HepG2 (cell line): Measurements from ENCODE around the gene TST. TPM values are rescaled to one million over a fixed set of nuclear protein-coding genes. Genes with fewer than 3 reads are reported as not detected.

ENCODE experiments used
- ATF7 ChIP-seq, 2 experiments: fragments of 450-650 bp in 1 of 2; sonication (generic) in 1 of 2; formaldehyde crosslinking in 1 of 2; IDR thresholded peaks; 2 replicates each; pipeline versions ENCODE4 v1.4.0 to v1.6.1; 2016 to 2020; ENCODE audit warnings: antibody characterized with exemption in 1 of 2, mild to moderate bottlenecking in 1 of 2, missing genetic modification reagents in 1 of 2
- DNMT1 ChIP-seq: sonication (generic); formaldehyde crosslinking; IDR thresholded peaks from 2 replicates; pipeline ENCODE4 v1.5.1; 2020; ENCODE audit warnings: mild to moderate bottlenecking, missing genetic modification reagents
- GATAD2A ChIP-seq: IDR thresholded peaks from 2 replicates; pipeline ENCODE4 v1.6.1; 2016
- HMGA1 ChIP-seq: sonication (generic); formaldehyde crosslinking; conservative IDR thresholded peaks from 2 replicates; pipeline ENCODE4 v1.4.0; 2020; ENCODE audit warnings: missing genetic modification reagents
- JARID2 ChIP-seq: sonication (generic); formaldehyde crosslinking; IDR thresholded peaks from 2 replicates; pipeline ENCODE4 v1.8.1; 2023; ENCODE audit warnings: missing genetic modification reagents, inconsistent platforms; ENCODE audit not compliant: insufficient replicate concordance
- KDM5B ChIP-seq: sonication (generic); formaldehyde crosslinking; IDR thresholded peaks from 2 replicates; pipeline ENCODE4 v1.4.0; 2020; ENCODE audit warnings: missing genetic modification reagents, mild to moderate bottlenecking, borderline replicate concordance
- MLLT10 ChIP-seq: sonication (generic); formaldehyde crosslinking; IDR thresholded peaks from 2 replicates; pipeline ENCODE4 v1.4.0; 2020; ENCODE audit warnings: missing genetic modification reagents
- NCOA2 ChIP-seq: sonication (generic); formaldehyde crosslinking; IDR thresholded peaks from 2 replicates; pipeline ENCODE4 v1.8.0; 2022; ENCODE audit warnings: inconsistent platforms
- SETDB1 ChIP-seq: sonication (generic); formaldehyde crosslinking; IDR thresholded peaks from 2 replicates; pipeline ENCODE4 v1.5.1; 2020; ENCODE audit warnings: missing genetic modification reagents, mild to moderate bottlenecking, borderline replicate concordance
- SMAD3 ChIP-seq: sonication (generic); formaldehyde crosslinking; IDR thresholded peaks from 2 replicates; pipeline ENCODE4 v1.4.0; 2020; ENCODE audit warnings: missing genetic modification reagents
- SP5 ChIP-seq: IDR thresholded peaks from 2 replicates; pipeline ENCODE4 v1.6.1; 2016; ENCODE audit warnings: low read depth, borderline replicate concordance
- THYN1 ChIP-seq: sonication (generic); formaldehyde crosslinking; IDR thresholded peaks from 2 replicates; pipeline ENCODE4 v1.8.1; 2023; ENCODE audit warnings: low read depth, mild to moderate bottlenecking, moderate library complexity, missing genetic modification reagents, borderline replicate concordance
- TSC22D2 ChIP-seq: sonication (generic); formaldehyde crosslinking; IDR thresholded peaks from 2 replicates; pipeline ENCODE4 v1.5.1; 2020; ENCODE audit warnings: missing genetic modification reagents, mild to moderate bottlenecking, borderline replicate concordance
- YEATS2 ChIP-seq: sonication (generic); formaldehyde crosslinking; IDR thresholded peaks from 2 replicates; pipeline ENCODE4 v1.4.0; 2020; ENCODE audit warnings: missing genetic modification reagents, borderline replicate concordance
- ZFX ChIP-seq: sonication (generic); formaldehyde crosslinking; IDR thresholded peaks from 2 replicates; pipeline ENCODE4 v1.4.0; 2020; ENCODE audit warnings: mild to moderate bottlenecking, low read depth, missing genetic modification reagents, moderate library complexity
- ZMYM4 ChIP-seq: sonication (generic); formaldehyde crosslinking; IDR thresholded peaks from 2 replicates; pipeline ENCODE4 v1.8.1; 2023; ENCODE audit warnings: mild to moderate bottlenecking, missing genetic modification reagents
- ZNF251 ChIP-seq: sonication (generic); formaldehyde crosslinking; IDR thresholded peaks from 2 replicates; pipeline ENCODE4 v1.9.0; 2021; ENCODE audit warnings: mild to moderate bottlenecking, missing genetic modification reagents
- ZNF326 ChIP-seq: sonication (generic); formaldehyde crosslinking; IDR thresholded peaks from 2 replicates; pipeline ENCODE4 v1.4.0; 2020; ENCODE audit warnings: missing genetic modification reagents, borderline replicate concordance
- ZNF33B ChIP-seq: sonication (generic); formaldehyde crosslinking; IDR thresholded peaks from 2 replicates; pipeline ENCODE4 v1.5.1; 2020; ENCODE audit warnings: mild to moderate bottlenecking, missing genetic modification reagents
- ZNF468 ChIP-seq: sonication (generic); formaldehyde crosslinking; IDR thresholded peaks from 2 replicates; pipeline ENCODE4 v1.8.0; 2022; ENCODE audit warnings: mild to moderate bottlenecking, moderate library complexity, missing genetic modification reagents
- ZNF557 ChIP-seq: sonication (generic); formaldehyde crosslinking; IDR thresholded peaks from 2 replicates; pipeline ENCODE4 v1.4.0; 2020; ENCODE audit warnings: missing genetic modification reagents
- ZNF703 ChIP-seq: sonication (generic); formaldehyde crosslinking; IDR thresholded peaks from 2 replicates; pipeline ENCODE4 v1.5.1; 2020; ENCODE audit warnings: missing genetic modification reagents, mild to moderate bottlenecking, moderate library complexity, borderline replicate concordance
- ZNF777 ChIP-seq: sonication (generic); formaldehyde crosslinking; IDR thresholded peaks from 2 replicates; pipeline ENCODE4 v1.4.0; 2020; ENCODE audit warnings: missing genetic modification reagents
- ZNF879 ChIP-seq: sonication (generic); formaldehyde crosslinking; IDR thresholded peaks from 2 replicates; pipeline ENCODE4 v1.8.1; 2023; ENCODE audit warnings: missing genetic modification reagents
- polyA plus RNA-seq, 8 experiments: library from polyadenylated mRNA; depleted of rRNA in 3 of 8; stranded (reverse) in 7 of 8; unstranded in 1 of 8; fragments of >200 nt; fragmentation: Illumina TruSeq in 4 of 8; extraction: Trizol in 4 of 8; gene quantifications; 2 replicates each; pipeline versions ENCODE4 v1.2.1 to v1.2.3, GENCODE V29; 2011 to 2016; ENCODE audit warnings: low read depth in 4 of 8, missing spikeins in 1 of 8, mixed read lengths in 1 of 8; ENCODE audit not compliant: insufficient read depth in 1 of 8
- total RNA-seq, 5 experiments: library from RNA; depleted of rRNA; stranded (reverse); fragments of >200 nt; fragmentation: Illumina TruSeq; extraction: Trizol; gene quantifications; 2 replicates each; pipeline ENCODE4 v1.2.3, GENCODE V29; 2016; ENCODE audit warnings: low read depth in 1 of 5
- TF ChIP-seq, protein P1 (sequence below): IDR thresholded peaks from 2 replicates; pipeline ENCODE4 v1.6.1; 2016; ENCODE audit warnings: missing compliant biosample characterization, missing genetic modification reagents, borderline replicate concordance
- TF ChIP-seq, protein P2 (sequence below): sonication (generic); formaldehyde crosslinking; IDR thresholded peaks from 2 replicates; pipeline ENCODE4 v1.5.0; 2020; ENCODE audit warnings: mild to moderate bottlenecking, missing genetic modification reagents
- TF ChIP-seq, protein P3 (sequence below): sonication (generic); formaldehyde crosslinking; IDR thresholded peaks from 2 replicates; pipeline ENCODE4 v1.4.0; 2020; ENCODE audit warnings: missing genetic modification reagents

Gene TST
- total and polyA plus RNA-seq, 2 of the 13 experiments (the other 11 are each of a cell fraction or from before 2014, with no cell fraction given) = 44.6 to 63.6 TPM

GRCh38 chr22:36977947-36978660 lies 41.1 kb downstream of the TST start (continued):
- TF ChIP-seq SP5 (CRISPR knock-in tag) = peak; percentile 87
- peak; percentile 44; the same call in 1 of the 2 replicates for TF ChIP-seq GATAD2A (CRISPR knock-in tag)
- no peak for TF ChIP-seq NCOA2 (CRISPR knock-in tag)
- TF ChIP-seq MLLT10 = no peak
- peak; percentile 38; the same call in 1 of the 2 replicates for TF ChIP-seq ZMYM4 (CRISPR knock-in tag)
- TF ChIP-seq ZNF468 (CRISPR knock-in tag) = no peak
- TF ChIP-seq ZNF879 = no peak
- TF ChIP-seq ZNF33B (CRISPR knock-in tag) = no peak
- no peak for TF ChIP-seq ZNF326
- no peak for TF ChIP-seq ATF7 (IDR thresholded peaks at IDR 0.05)
- no peak for TF ChIP-seq ATF7 (CRISPR knock-in tag; IDR thresholded peaks at IDR 0.05)
- no peak for TF ChIP-seq DNMT1
- no peak for TF ChIP-seq THYN1 (CRISPR knock-in tag)
- TF ChIP-seq, protein P1, sequence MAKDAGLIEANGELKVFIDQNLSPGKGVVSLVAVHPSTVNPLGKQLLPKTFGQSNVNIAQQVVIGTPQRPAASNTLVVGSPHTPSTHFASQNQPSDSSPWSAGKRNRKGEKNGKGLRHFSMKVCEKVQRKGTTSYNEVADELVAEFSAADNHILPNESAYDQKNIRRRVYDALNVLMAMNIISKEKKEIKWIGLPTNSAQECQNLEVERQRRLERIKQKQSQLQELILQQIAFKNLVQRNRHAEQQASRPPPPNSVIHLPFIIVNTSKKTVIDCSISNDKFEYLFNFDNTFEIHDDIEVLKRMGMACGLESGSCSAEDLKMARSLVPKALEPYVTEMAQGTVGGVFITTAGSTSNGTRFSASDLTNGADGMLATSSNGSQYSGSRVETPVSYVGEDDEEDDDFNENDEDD (CRISPR knock-in tag) = peak; percentile 12; the same call in 1 of the 2 replicates
- TF ChIP-seq, protein P2, sequence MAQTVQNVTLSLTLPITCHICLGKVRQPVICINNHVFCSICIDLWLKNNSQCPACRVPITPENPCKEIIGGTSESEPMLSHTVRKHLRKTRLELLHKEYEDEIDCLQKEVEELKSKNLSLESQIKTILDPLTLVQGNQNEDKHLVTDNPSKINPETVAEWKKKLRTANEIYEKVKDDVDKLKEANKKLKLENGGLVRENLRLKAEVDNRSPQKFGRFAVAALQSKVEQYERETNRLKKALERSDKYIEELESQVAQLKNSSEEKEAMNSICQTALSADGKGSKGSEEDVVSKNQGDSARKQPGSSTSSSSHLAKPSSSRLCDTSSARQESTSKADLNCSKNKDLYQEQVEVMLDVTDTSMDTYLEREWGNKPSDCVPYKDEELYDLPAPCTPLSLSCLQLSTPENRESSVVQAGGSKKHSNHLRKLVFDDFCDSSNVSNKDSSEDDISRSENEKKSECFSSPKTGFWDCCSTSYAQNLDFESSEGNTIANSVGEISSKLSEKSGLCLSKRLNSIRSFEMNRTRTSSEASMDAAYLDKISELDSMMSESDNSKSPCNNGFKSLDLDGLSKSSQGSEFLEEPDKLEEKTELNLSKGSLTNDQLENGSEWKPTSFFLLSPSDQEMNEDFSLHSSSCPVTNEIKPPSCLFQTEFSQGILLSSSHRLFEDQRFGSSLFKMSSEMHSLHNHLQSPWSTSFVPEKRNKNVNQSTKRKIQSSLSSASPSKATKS (CRISPR knock-in tag) = no peak
- TF ChIP-seq ZNF777 (CRISPR knock-in tag) = no peak
- no peak for TF ChIP-seq ZNF557
- peak; percentile 41; the same call in 1 of the 2 replicates for TF ChIP-seq YEATS2 (CRISPR knock-in tag)
- TF ChIP-seq KDM5B (CRISPR knock-in tag) = peak; percentile 2; the same call in 1 of the 2 replicates
- no peak for TF ChIP-seq ZNF251 (CRISPR knock-in tag)
- no peak for TF ChIP-seq JARID2
- TF ChIP-seq, protein P3, sequence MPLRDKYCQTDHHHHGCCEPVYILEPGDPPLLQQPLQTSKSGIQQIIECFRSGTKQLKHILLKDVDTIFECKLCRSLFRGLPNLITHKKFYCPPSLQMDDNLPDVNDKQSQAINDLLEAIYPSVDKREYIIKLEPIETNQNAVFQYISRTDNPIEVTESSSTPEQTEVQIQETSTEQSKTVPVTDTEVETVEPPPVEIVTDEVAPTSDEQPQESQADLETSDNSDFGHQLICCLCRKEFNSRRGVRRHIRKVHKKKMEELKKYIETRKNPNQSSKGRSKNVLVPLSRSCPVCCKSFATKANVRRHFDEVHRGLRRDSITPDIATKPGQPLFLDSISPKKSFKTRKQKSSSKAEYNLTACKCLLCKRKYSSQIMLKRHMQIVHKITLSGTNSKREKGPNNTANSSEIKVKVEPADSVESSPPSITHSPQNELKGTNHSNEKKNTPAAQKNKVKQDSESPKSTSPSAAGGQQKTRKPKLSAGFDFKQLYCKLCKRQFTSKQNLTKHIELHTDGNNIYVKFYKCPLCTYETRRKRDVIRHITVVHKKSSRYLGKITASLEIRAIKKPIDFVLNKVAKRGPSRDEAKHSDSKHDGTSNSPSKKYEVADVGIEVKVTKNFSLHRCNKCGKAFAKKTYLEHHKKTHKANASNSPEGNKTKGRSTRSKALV (CRISPR knock-in tag) = no peak
- TF ChIP-seq SETDB1 (CRISPR knock-in tag) = no peak
- TF ChIP-seq TSC22D2 (CRISPR knock-in tag) = no peak
- TF ChIP-seq HMGA1 (CRISPR knock-in tag) = no peak
- TF ChIP-seq ZNF703 (CRISPR knock-in tag) = no peak
- TF ChIP-seq ZFX = no peak
- 0 out of 2 replicates have a peak, but pooled peaks have one; percentile 28 for TF ChIP-seq SMAD3 (CRISPR knock-in tag)
